HCT116 (cell line): ENCODE data around the gene NCKAP5. TPM values are rescaled to one million over a fixed set of nuclear protein-coding genes. Genes with fewer than 3 reads are reported as not detected.

Experiments
- ATAC-seq: fragments of 200-7000 bp; cut with Tn5 transposase; 2 replicates; pipeline ENCODE4 v1.9.1; 2020; ENCODE audit warnings: mild to moderate bottlenecking, moderate library complexity
- BruUV-seq: library from RNA; stranded (reverse); fragments of 400-500 nt; replicated peaks from 2 replicates; lab custom pipeline; 2021; lab: Mats Ljungman, UMichigan
- CTCF ChIA-PET: fragments of 300-600 bp; sonication (Branson Sonifier 250); formaldehyde crosslinking; loops from one replicate; lab custom pipeline; 2021; ENCODE audit warnings: antibody characterized with exemption; lab: Charles Lee
- POLR2A ChIA-PET: fragments of 300-600, 350-600 bp; sonication (Branson Sonifier 250); formaldehyde crosslinking; loops from one replicate; lab custom pipeline; 2021; ENCODE audit warnings: antibody characterized with exemption; lab: Charles Lee
- RAD21 ChIA-PET, 2 experiments: fragments of 300-600 bp; sonication (Branson Sonifier 250); formaldehyde crosslinking; loops; one replicate each; lab custom pipeline; 2023; ENCODE audit warnings: low total read pairs in 2 of 2; ENCODE audit not compliant: uncharacterized antibody in 2 of 2, unreplicated experiment in 2 of 2, low non-redundant PET in 1 of 2; lab: Charles Lee
- DNase-seq: peaks from one replicate; pipeline ENCODE4 v3.0.0-alpha.2; 2010; ENCODE audit warnings: low read depth, low spot score
- H2AFZ ChIP-seq: fragments of 200-600 bp; shearing (Covaris generic), sonication (generic); 2 replicates; pipeline ENCODE4 v1.6.1; 2017; ENCODE audit warnings: low read depth, mixed run types, mixed read lengths, antibody characterized with exemption, low read length; ENCODE audit not compliant: poor library complexity, severe bottlenecking
- H3K27ac ChIP-seq: 2 replicates; pipeline ENCODE4 v1.5.1; 2012; ENCODE audit warnings: low read depth, low read length
- H3K27me3 ChIP-seq: fragments of 200-600 bp; sonication (generic); 2 replicates; pipeline ENCODE4 v1.6.1; 2016; ENCODE audit warnings: mixed run types, low read length, mixed read lengths; ENCODE audit not compliant: insufficient read depth
- H3K36me3 ChIP-seq, 2 experiments: fragments of 200-500 bp in 1 of 2; fragments of 200-600 bp in 1 of 2; sonication (Bioruptor generic) in 1 of 2; sonication (generic) in 1 of 2; 2 replicates each; pipeline versions ENCODE4 v1.5.1 to v1.6.1; 2014 to 2016; ENCODE audit warnings: low read length in 2 of 2, inconsistent platforms in 1 of 2, mixed read lengths in 1 of 2, mixed run types in 1 of 2; ENCODE audit not compliant: insufficient read depth in 2 of 2, control insufficient read depth in 1 of 2
- H3K4me1 ChIP-seq, 2 experiments: fragments of 200-600 bp in 1 of 2; sonication (generic) in 1 of 2; 2 replicates each; pipeline versions ENCODE4 v1.5.1 to v1.6.1; 2012 to 2017; ENCODE audit warnings: low read length in 2 of 2, inconsistent platforms in 1 of 2, mild to moderate bottlenecking in 1 of 2, mixed read lengths in 1 of 2, mixed run types in 1 of 2, moderate library complexity in 1 of 2; ENCODE audit not compliant: insufficient read depth in 2 of 2, control insufficient read depth in 1 of 2
- H3K4me2 ChIP-seq: fragments of 200-600 bp; sonication (generic); 2 replicates; pipeline ENCODE4 v1.6.1; 2017; ENCODE audit warnings: mixed run types, low read length, mixed read lengths
- H3K4me3 ChIP-seq, 2 experiments: fragments of 200-600 bp in 1 of 2; sonication (generic) in 1 of 2; replicated peaks in 1 of 2; 2 replicates each; pipeline ENCODE4 v1.5.1; 2011 to 2016; ENCODE audit warnings: low read length in 2 of 2, control low read depth in 1 of 2, low read depth in 1 of 2, mild to moderate bottlenecking in 1 of 2, mixed read lengths in 1 of 2, mixed run types in 1 of 2
- H3K79me2 ChIP-seq: fragments of 200-600 bp; sonication (generic); 2 replicates; pipeline ENCODE4 v1.6.1; 2017; ENCODE audit warnings: mild to moderate bottlenecking, mixed run types, low read length, moderate library complexity, mixed read lengths; ENCODE audit not compliant: insufficient read depth
- H3K9ac ChIP-seq: fragments of 200-600 bp; sonication (generic); 2 replicates; pipeline ENCODE4 v1.6.1; 2016; ENCODE audit warnings: low read length, mixed read lengths
- H3K9me2 ChIP-seq: fragments of 200-600 bp; sonication (generic), shearing (Covaris generic); 2 replicates; pipeline ENCODE4 v1.6.1; 2017; ENCODE audit warnings: mixed run types, mild to moderate bottlenecking, moderate library complexity; ENCODE audit not compliant: insufficient read depth
- H3K9me3 ChIP-seq, 2 experiments: fragments of 200-500 bp in 1 of 2; fragments of 200-600 bp in 1 of 2; sonication (Bioruptor generic) in 1 of 2; sonication (generic) in 1 of 2; 2 replicates each; pipeline ENCODE4 v1.6.1; 2014 to 2017; ENCODE audit warnings: low read length in 2 of 2, mixed read lengths in 2 of 2, inconsistent platforms in 1 of 2, low read depth in 1 of 2, mild to moderate bottlenecking in 1 of 2, mixed run types in 1 of 2, moderate library complexity in 1 of 2; ENCODE audit not compliant: control insufficient read depth in 1 of 2, insufficient read depth in 1 of 2
- H4K20me1 ChIP-seq: fragments of 200-600 bp; sonication (generic), shearing (Covaris generic); 2 replicates; pipeline ENCODE4 v1.6.1; 2017; ENCODE audit warnings: mixed run types, mild to moderate bottlenecking, moderate library complexity; ENCODE audit not compliant: insufficient read depth
- CEBPB ChIP-seq: IDR thresholded peaks from 2 replicates; pipeline ENCODE4 v1.6.1; 2012; ENCODE audit warnings: low read depth
- EGR1 ChIP-seq: IDR thresholded peaks from 2 replicates; pipeline ENCODE4 v1.6.1; 2012; ENCODE audit warnings: low read depth
- ELF1 ChIP-seq: IDR thresholded peaks from 2 replicates; pipeline ENCODE4 v1.6.1; 2012; ENCODE audit warnings: low read depth, borderline replicate concordance
- EZH2phosphoT487 ChIP-seq: fragments of 200-600 bp; IDR thresholded peaks from 2 replicates; pipeline ENCODE4 v1.6.1; 2018; ENCODE audit warnings: antibody characterized with exemption, borderline replicate concordance
- FOSL1 ChIP-seq: IDR thresholded peaks from 2 replicates; pipeline ENCODE4 v1.6.1; 2012; ENCODE audit warnings: low read depth
- MAX ChIP-seq: IDR thresholded peaks from 2 replicates; pipeline ENCODE4 v1.6.1; 2012
- POLR2A ChIP-seq: IDR thresholded peaks from 2 replicates; pipeline ENCODE4 v1.7.0; 2011; ENCODE audit warnings: borderline replicate concordance; ENCODE audit not compliant: insufficient read depth, insufficient read length; ENCODE audit errors: extremely low read depth
- RAD21 ChIP-seq: IDR thresholded peaks from 2 replicates; pipeline ENCODE4 v1.6.1; 2012; ENCODE audit warnings: low read depth, mild to moderate bottlenecking
- SP1 ChIP-seq: IDR thresholded peaks from 2 replicates; pipeline ENCODE4 v1.6.1; 2012; ENCODE audit warnings: low read depth
- YY1 ChIP-seq: IDR thresholded peaks from 2 replicates; pipeline ENCODE4 v1.6.1; 2011; ENCODE audit warnings: low read length, low read depth, moderate library complexity, mild to moderate bottlenecking; ENCODE audit not compliant: insufficient replicate concordance; ENCODE audit errors: extremely low read depth
- ZBTB33 ChIP-seq: IDR thresholded peaks from 2 replicates; pipeline ENCODE4 v1.6.1; 2011; ENCODE audit warnings: mild to moderate bottlenecking, low read length, moderate library complexity; ENCODE audit not compliant: insufficient replicate concordance; ENCODE audit errors: extremely low read depth
- ZFX ChIP-seq: fragments of 450-650 bp; IDR thresholded peaks from 2 replicates; pipeline ENCODE4 v1.6.1; 2017
- ZNF274 ChIP-seq: fragments of 200-500 bp; sonication (Bioruptor generic); IDR thresholded peaks from 2 replicates; pipeline ENCODE4 v1.6.1; 2014; ENCODE audit warnings: mild to moderate bottlenecking, low read depth, low read length, inconsistent platforms
- intact Hi-C: fragments of 100-400 bp; cut with micrococcal nuclease; formaldehyde crosslinking; loops from 2 replicates; pipeline ENCODE4 v1.10.0; 2022
- total RNA-seq: library from RNA; stranded (reverse); gene quantifications from one replicate; pipeline ENCODE4 v1.2.1, GENCODE V29; 2021; ENCODE audit not compliant: unreplicated experiment
- TF ChIP-seq, protein P1 (sequence below), 3 experiments: fragments of 200-600 bp in 1 of 3; sonication (generic) in 1 of 3; IDR thresholded peaks in 2 of 3; conservative IDR thresholded peaks in 1 of 3; 2 replicates each; pipeline ENCODE4 v1.5.1; 2012 to 2017; ENCODE audit warnings: low read depth in 2 of 3, low read length in 2 of 3, antibody characterized with exemption in 1 of 3, borderline replicate concordance in 1 of 3, control low read depth in 1 of 3, mild to moderate bottlenecking in 1 of 3, mixed read lengths in 1 of 3, mixed run types in 1 of 3, moderate library complexity in 1 of 3; ENCODE audit not compliant: insufficient read depth in 1 of 3
- TF ChIP-seq, protein P2 (sequence below): IDR thresholded peaks from 2 replicates; pipeline ENCODE4 v1.6.1; 2012; ENCODE audit warnings: low read depth

Gene NCKAP5
- total RNA-seq, 1 experiment from 2014 or later: 0.30 TPM

DNA sequence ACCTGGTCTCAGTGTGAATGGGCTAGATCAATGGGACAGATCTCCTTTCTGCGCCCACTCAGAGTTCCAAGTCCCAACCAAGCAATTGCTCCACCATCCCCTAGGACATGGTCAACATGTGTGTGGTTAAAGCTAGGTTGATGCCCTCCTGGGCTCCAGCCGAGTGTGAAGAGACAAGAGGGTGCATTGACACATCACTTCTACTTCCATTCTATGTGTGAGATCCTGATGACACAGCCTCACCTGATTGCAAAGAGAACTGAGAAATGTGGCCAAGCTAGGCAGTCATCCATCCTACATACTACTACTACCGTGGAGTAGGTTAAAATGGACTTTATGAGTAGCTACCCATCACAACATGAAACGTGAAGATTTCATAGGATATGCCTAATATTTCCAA is 106.8 kb downstream of the NCKAP5 start:
- Histone ChIP-seq H2AFZ (no peak overlapping the region), H3K9me2 (no peaks in the 10 kb centered on the region), H3K36me3 (no peaks in the 10 kb centered on the region), H3K27me3 (no peaks in the 10 kb centered on the region), H3K4me3 (no peak overlapping the region)
- BruUV-seq: no TSS peak
- ChIA-PET POLR2A (no interaction called here), RAD21 (no interaction called here)
- intact Hi-C loops: no loop called here
- no peak for TF ChIP-seq ZBTB33
- TF ChIP-seq EZH2phosphoT487: no peak
- no peak for TF ChIP-seq ZNF274
- no peak for TF ChIP-seq EGR1
- TF ChIP-seq, protein P1, sequence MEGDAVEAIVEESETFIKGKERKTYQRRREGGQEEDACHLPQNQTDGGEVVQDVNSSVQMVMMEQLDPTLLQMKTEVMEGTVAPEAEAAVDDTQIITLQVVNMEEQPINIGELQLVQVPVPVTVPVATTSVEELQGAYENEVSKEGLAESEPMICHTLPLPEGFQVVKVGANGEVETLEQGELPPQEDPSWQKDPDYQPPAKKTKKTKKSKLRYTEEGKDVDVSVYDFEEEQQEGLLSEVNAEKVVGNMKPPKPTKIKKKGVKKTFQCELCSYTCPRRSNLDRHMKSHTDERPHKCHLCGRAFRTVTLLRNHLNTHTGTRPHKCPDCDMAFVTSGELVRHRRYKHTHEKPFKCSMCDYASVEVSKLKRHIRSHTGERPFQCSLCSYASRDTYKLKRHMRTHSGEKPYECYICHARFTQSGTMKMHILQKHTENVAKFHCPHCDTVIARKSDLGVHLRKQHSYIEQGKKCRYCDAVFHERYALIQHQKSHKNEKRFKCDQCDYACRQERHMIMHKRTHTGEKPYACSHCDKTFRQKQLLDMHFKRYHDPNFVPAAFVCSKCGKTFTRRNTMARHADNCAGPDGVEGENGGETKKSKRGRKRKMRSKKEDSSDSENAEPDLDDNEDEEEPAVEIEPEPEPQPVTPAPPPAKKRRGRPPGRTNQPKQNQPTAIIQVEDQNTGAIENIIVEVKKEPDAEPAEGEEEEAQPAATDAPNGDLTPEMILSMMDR (IDR thresholded peaks at IDR 0.05 in 2 of 3, conservative IDR thresholded peaks at IDR 0.05 in 1 of 3; ENCODE audit: borderline replicate concordance in 1 of 3, insufficient read depth in 1 of 3, low read depth in 2 of 3, low read length in 2 of 3): no peak
- TF ChIP-seq SP1: no peak
- TF ChIP-seq YY1: no peak
- no peak for TF ChIP-seq FOSL1
- TF ChIP-seq CEBPB: no peak
- no peak for TF ChIP-seq RAD21
- TF ChIP-seq, protein P2, sequence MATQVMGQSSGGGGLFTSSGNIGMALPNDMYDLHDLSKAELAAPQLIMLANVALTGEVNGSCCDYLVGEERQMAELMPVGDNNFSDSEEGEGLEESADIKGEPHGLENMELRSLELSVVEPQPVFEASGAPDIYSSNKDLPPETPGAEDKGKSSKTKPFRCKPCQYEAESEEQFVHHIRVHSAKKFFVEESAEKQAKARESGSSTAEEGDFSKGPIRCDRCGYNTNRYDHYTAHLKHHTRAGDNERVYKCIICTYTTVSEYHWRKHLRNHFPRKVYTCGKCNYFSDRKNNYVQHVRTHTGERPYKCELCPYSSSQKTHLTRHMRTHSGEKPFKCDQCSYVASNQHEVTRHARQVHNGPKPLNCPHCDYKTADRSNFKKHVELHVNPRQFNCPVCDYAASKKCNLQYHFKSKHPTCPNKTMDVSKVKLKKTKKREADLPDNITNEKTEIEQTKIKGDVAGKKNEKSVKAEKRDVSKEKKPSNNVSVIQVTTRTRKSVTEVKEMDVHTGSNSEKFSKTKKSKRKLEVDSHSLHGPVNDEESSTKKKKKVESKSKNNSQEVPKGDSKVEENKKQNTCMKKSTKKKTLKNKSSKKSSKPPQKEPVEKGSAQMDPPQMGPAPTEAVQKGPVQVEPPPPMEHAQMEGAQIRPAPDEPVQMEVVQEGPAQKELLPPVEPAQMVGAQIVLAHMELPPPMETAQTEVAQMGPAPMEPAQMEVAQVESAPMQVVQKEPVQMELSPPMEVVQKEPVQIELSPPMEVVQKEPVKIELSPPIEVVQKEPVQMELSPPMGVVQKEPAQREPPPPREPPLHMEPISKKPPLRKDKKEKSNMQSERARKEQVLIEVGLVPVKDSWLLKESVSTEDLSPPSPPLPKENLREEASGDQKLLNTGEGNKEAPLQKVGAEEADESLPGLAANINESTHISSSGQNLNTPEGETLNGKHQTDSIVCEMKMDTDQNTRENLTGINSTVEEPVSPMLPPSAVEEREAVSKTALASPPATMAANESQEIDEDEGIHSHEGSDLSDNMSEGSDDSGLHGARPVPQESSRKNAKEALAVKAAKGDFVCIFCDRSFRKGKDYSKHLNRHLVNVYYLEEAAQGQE: no peak
- TF ChIP-seq ZFX: no peak
- no peak for TF ChIP-seq POLR2A
- TF ChIP-seq MAX: no peak
- no peak for TF ChIP-seq ELF1
- TF ChIP-seq, all 23 proteins: peak for 0
- no peak overlapping the region for H3K27ac ChIP-seq
- no peak for ATAC-seq
- H3K9me3 ChIP-seq: no peaks in the 10 kb centered on the region; a peak in 1 of 4 replicates
- no peaks in the 10 kb centered on the region for H3K4me1 ChIP-seq
- no peak overlapping the region for H3K4me2 ChIP-seq
- no peak for DNase-seq
- no peaks in the 10 kb centered on the region; the same call in 1 of the 2 replicates for H4K20me1 ChIP-seq
- H3K9ac ChIP-seq: no peak overlapping the region
- H3K79me2 ChIP-seq: no peaks in the 10 kb centered on the region
- CTCF ChIA-PET: no interaction called here
